Erythroblast (primary cell): ENCODE data around the gene ADGRD1.

Experiments used
- GATA1 ChIP-seq: IDR thresholded peaks from 2 replicates; pipeline ENCODE4 v1.6.1; 2011; ENCODE audit warnings: low read depth, mild to moderate bottlenecking, control low read depth, low read length, moderate library complexity
- POLR2A ChIP-seq: IDR thresholded peaks from 2 replicates; pipeline ENCODE4 v1.6.1; 2011; ENCODE audit warnings: mild to moderate bottlenecking, low read length

DNA sequence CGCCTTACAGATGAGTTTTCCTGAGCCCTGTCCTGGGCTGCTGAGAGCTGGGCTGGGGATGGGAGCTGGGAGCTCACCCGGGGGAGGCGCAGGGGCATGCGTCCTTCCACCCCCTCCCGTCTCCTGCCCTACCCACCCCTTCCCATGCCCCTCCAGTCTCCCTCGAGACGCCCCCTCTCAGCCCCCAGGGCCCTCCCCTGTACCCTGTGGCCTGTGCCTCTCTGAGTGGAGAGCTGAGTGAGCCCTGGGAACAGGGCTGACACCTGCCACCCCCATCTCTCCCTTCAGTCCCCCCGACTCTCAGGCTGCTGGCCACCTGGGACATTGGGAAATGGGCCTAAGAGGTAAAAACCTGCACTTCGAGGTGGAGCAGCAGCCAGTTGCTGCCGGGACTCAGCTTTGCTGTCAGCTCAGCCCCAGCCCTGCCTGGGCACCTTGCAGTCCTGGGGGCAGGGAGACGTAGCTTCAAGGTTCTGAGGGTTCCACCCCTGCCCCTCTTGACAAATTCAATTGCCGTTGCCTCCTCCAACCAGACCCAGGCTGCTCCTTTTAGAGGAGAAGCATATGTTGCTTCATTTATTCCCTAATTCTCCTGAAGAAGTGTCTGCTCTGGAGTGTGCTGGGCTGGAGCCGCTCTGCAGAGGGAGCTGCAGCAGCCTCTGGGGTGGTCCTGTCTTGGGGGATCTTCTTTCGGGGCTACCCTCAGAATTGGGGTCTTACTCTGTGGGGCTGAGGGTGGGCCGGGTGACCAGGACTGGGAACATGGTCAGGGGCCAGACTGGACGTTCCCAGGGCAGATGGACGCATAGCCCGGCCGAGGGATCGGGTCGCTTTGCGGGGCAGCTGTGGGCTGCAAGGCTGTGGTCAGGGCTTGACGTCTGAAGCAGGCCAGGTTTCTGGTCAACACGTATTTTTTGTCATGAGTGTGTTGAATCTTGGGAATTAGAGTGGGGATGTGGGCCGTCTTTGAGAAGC, 141.4 kb downstream of the ADGRD1 start:
- TF ChIP-seq POLR2A: no peak
- TF ChIP-seq GATA1: no peak
